ENCODE results near the gene KRTAP10-5.
"Not testable (repeated sequence)": the region's sequence is repeated elsewhere in the genome, so short reads cannot be mapped to it uniquely, and the experiment has no call there.

KRTAP10-5 gene

GRCh38 chr21:44603911-44604310 lies 23.5 kb upstream of the KRTAP10-5 start:
- Mint-ChIP-seq H3K27ac (no peak overlapping the region), H3K27me3 (ENCODE audit: low read depth) (peaks cover 17% of the 10 kb centered on the region), H3K36me3 (ENCODE audit: low read depth) (peaks cover 2% of the 10 kb centered on the region), H3K4me3 (no peak overlapping the region), H3K4me1 (no peaks in the 10 kb centered on the region), H3K9me3 (peaks cover 16% of the 10 kb centered on the region)
- TF ChIP-seq CTCF (IDR thresholded peaks at IDR 0.05; ENCODE audit: unreplicated experiment in 3 of 3), result no peak

DNA sequence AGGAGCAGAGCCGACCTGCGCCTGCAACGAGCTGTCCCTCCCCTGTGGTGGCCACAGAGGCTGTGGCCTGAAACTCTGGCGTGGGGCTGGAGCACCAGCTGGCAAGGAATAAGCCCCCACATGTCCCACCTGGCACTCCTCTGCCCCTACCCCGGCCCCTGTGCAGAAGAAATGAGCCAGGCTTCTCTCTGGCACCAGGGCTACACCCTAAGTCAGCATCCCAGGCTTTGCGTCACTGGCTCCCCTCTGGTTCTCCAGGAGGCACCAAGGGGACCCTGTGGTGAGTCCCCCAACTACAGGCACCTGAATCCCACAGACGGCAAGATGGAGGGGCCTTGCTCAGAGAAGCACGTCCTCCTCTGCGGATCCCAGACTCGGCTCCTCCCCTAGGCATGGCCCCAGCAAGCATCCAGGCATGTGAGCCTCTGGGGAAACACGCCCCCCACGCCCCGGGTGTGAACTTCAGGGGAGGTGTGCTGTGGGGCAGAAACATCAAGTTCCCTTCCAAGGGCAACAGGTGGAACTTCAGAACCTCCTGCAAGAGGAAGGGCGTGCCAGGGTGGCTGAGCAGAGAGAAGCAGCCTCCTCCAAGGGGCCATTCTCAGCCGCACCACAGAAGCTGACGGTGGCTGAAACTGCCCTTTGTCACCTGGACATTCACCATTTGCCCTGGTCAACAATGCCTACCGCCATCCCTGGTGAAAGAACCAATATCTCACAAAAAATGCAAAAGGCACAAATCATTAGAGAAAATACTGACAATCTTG lies 22.9 kb upstream of the KRTAP10-5 start:
- peaks cover 18% of the 10 kb centered on the region for H3K9me3 Mint-ChIP-seq
- no peaks in the 10 kb centered on the region for H3K4me1 Mint-ChIP-seq
- no peaks in the 10 kb centered on the region for H3K36me3 Mint-ChIP-seq (ENCODE audit: low read depth)
- TF ChIP-seq CTCF (IDR thresholded peaks at IDR 0.05; ENCODE audit: unreplicated experiment in 3 of 3), result no peak
- H3K27ac Mint-ChIP-seq, result no peak overlapping the region
- no peak overlapping the region for H3K4me3 Mint-ChIP-seq
- H3K27me3 Mint-ChIP-seq (ENCODE audit: low read depth), result peaks cover 17% of the 10 kb centered on the region

DNA sequence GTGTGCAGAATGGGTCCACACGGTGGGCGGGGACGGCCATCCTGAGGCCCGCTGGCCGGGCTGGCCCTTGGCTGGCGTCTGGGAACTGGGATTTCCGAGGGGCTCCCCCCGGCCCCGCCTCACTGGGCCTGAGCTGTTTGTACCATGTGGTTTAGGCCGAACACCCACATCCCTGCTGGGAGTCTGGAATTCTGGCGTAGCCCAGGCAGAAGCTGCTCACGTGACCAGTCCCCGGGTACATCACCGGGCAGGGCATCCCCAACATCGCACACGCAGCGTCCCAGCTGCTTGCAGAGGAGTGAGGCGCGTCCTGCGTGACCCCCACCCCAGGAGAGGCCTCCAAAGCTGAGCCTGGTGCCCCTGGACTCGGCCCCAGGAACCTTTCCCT lies 22.1 kb upstream of the KRTAP10-5 start:
- Mint-ChIP-seq H3K4me1 (no peaks in the 10 kb centered on the region), H3K27ac (no peak overlapping the region), H3K9me3 (peaks cover 15% of the 10 kb centered on the region), H3K27me3 (ENCODE audit: low read depth) (peaks cover 17% of the 10 kb centered on the region), H3K36me3 (ENCODE audit: low read depth) (no peaks in the 10 kb centered on the region), H3K4me3 (no peak overlapping the region)
- no peak for TF ChIP-seq CTCF (IDR thresholded peaks at IDR 0.05; ENCODE audit: unreplicated experiment in 3 of 3)

GRCh38 chr21:44601596-44602462 lies 21.4 kb upstream of the KRTAP10-5 start:
- Mint-ChIP-seq H3K27ac (no peak overlapping the region), H3K4me1 (no peaks in the 10 kb centered on the region), H3K36me3 (ENCODE audit: low read depth) (no peaks in the 10 kb centered on the region), H3K27me3 (ENCODE audit: low read depth) (peaks cover 16% of the 10 kb centered on the region), H3K4me3 (no peak overlapping the region), H3K9me3 (peaks cover 15% of the 10 kb centered on the region)
- no peak for TF ChIP-seq CTCF (IDR thresholded peaks at IDR 0.05; ENCODE audit: unreplicated experiment in 3 of 3)

DNA sequence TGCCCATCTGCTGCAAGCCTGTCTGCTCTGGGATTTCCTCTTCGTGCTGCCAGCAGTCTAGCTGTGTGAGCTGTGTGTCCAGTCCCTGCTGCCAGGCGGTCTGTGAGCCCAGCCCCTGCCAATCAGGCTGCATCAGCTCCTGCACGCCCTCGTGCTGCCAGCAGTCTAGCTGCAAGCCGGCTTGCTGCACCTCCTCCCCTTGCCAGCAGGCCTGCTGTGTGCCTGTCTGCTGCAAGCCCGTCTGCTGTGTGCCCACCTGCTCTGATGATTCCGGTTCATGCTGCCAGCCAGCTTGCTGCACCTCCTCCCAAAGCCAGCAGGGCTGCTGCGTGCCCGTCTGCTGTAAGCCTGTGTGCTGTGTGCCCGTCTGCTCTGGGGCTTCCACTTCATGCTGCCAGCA lies 20.7 kb upstream of the KRTAP10-5 start:
- peaks cover 11% of the 10 kb centered on the region for H3K9me3 Mint-ChIP-seq
- H3K4me3 Mint-ChIP-seq; H3K27ac Mint-ChIP-seq; H3K36me3 Mint-ChIP-seq (ENCODE audit: low read depth); H3K4me1 Mint-ChIP-seq; H3K27me3 Mint-ChIP-seq (ENCODE audit: low read depth): not testable (repeated sequence)

GRCh38 chr21:44600118-44600978 lies 19.9 kb upstream of the KRTAP10-5 start, which contains the start of gene KRTAP10-7:
TSS of gene KRTAP10-7 (plus strand) at chr21:44600597. CDS start at chr21:44600622, 25 bp downstream.
- not testable (repeated sequence) for H3K27ac Mint-ChIP-seq; H3K4me1 Mint-ChIP-seq; H3K27me3 Mint-ChIP-seq (ENCODE audit: low read depth); H3K36me3 Mint-ChIP-seq (ENCODE audit: low read depth); H3K4me3 Mint-ChIP-seq
- peaks cover 11% of the 10 kb centered on the region for H3K9me3 Mint-ChIP-seq

Measured in nephron (organoid).